Muscle layer of colon (tissue), 2 donors: ENCODE results near the gene FXYD4.

Source experiments
- H3K27ac ChIP-seq: one replicate; pipeline ENCODE4 v1.7.0; 2013; ENCODE audit warnings: low read depth, mild to moderate bottlenecking, low read length, moderate library complexity
- H3K27me3 ChIP-seq, 2 donors: one replicate each; pipeline ENCODE4 v1.7.0; 2013; ENCODE audit warnings: low read length in 2 of 2, mild to moderate bottlenecking in 2 of 2; ENCODE audit not compliant: insufficient read depth in 2 of 2, control insufficient read depth in 1 of 2
- H3K36me3 ChIP-seq: one replicate; pipeline ENCODE4 v1.7.0; 2013; ENCODE audit warnings: mild to moderate bottlenecking, low read length; ENCODE audit not compliant: insufficient read depth
- H3K4me1 ChIP-seq: one replicate; pipeline ENCODE4 v1.7.0; 2013; ENCODE audit warnings: mild to moderate bottlenecking, low read length; ENCODE audit not compliant: insufficient read depth
- H3K4me3 ChIP-seq, 2 donors: one replicate each; pipeline ENCODE4 v1.7.0; 2013; ENCODE audit warnings: low read length in 2 of 2, low read depth in 1 of 2, mild to moderate bottlenecking in 1 of 2, moderate library complexity in 1 of 2
- H3K9ac ChIP-seq: one replicate; pipeline ENCODE4 v1.7.0; 2013; ENCODE audit warnings: low read length
- H3K9me3 ChIP-seq: one replicate; pipeline ENCODE4 v1.7.0; 2013; ENCODE audit warnings: mild to moderate bottlenecking, low read length
- donor health status: abdominal sarcoma.
- donor health status: Adenocarcinoma of cecum.

FXYD4 gene

DNA sequence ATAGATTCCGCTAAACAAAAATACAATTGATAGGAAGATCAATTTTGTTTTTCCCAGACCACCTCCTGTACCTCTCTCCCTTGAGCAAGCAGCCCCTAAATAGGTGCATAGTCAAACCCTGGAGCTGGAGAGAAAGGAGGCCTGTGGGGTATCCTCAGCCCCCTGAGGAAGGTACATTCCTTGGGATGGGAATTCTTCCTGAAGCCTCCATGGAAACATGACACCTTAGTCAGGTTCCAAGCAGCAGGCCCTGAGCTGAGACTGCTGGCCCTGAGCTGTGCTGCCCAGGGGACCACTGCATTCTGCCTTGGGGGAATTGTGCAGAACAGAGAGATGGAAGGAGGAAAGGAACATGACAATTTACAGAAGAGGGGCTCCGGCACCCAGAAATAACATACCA, 30.2 kb downstream of the FXYD4 start:
- H3K27me3 ChIP-seq, result no peaks in the 10 kb centered on the region
- H3K27ac ChIP-seq, result no peak overlapping the region
- no peaks in the 10 kb centered on the region for H3K9me3 ChIP-seq
- no peak overlapping the region for H3K9ac ChIP-seq
- H3K36me3 ChIP-seq, result peaks cover 7% of the 10 kb centered on the region
- no peak overlapping the region for H3K4me3 ChIP-seq
- H3K4me1 ChIP-seq, result peaks cover 40% of the 10 kb centered on the region

DNA sequence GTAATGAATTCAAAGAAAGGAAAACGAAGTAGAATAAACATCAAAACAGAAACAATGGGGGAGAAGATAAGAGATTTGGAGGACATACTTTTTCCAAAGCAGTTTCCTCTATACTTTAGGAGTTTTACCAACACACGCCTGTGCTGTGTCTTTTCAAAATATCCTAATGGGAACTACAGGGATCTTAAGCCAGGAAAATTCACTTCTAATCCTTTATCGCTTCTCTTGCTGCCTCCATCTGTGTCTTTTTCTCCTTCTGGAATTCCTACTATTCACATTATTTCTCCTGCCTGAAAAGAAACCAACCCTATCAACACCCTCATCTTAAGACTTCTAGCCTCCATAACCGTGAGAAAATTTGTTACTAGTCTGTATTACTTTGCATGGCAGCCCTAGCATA, 30.7 kb downstream of the FXYD4 start:
- no peaks in the 10 kb centered on the region for H3K27me3 ChIP-seq
- H3K36me3 ChIP-seq, result peaks cover 7% of the 10 kb centered on the region
- H3K4me3 ChIP-seq, result no peak overlapping the region
- no peaks in the 10 kb centered on the region for H3K9me3 ChIP-seq
- H3K27ac ChIP-seq, result no peak overlapping the region
- peaks cover 41% of the 10 kb centered on the region for H3K4me1 ChIP-seq
- H3K9ac ChIP-seq, result no peak overlapping the region

DNA sequence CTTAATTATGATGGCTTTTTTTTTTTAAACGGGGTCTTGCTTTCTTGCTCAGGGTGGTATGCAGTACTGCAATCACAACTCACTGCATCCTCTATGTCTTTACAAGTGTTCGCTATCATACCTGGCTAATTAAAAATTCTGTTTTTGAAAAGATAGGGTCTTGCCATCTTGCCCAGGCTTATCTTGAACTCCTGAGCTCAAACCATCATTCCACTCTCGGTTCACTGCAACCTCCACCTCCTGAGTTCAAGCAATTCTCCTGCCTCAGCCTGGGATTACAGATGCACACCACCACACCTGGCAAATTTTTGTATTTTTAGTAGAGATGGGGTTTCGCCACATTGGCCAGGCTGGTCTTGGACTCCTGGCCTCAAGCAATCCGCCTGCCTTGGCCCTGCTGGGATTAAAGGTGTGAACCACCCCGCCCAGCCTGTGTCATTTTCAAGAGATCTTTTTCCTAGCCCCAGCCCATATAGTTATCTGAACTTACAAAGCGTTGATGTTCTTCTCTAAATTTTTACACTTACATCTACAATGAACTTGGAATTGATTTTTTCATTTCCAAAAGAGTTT, 31.5 kb downstream of the FXYD4 start:
- Histone ChIP-seq H3K27ac (no peak overlapping the region), H3K9me3 (no peaks in the 10 kb centered on the region), H3K4me3 (no peak overlapping the region), H3K27me3 (no peaks in the 10 kb centered on the region), H3K36me3 (peaks cover 7% of the 10 kb centered on the region), H3K9ac (no peak overlapping the region), H3K4me1 (peaks cover 38% of the 10 kb centered on the region)

DNA sequence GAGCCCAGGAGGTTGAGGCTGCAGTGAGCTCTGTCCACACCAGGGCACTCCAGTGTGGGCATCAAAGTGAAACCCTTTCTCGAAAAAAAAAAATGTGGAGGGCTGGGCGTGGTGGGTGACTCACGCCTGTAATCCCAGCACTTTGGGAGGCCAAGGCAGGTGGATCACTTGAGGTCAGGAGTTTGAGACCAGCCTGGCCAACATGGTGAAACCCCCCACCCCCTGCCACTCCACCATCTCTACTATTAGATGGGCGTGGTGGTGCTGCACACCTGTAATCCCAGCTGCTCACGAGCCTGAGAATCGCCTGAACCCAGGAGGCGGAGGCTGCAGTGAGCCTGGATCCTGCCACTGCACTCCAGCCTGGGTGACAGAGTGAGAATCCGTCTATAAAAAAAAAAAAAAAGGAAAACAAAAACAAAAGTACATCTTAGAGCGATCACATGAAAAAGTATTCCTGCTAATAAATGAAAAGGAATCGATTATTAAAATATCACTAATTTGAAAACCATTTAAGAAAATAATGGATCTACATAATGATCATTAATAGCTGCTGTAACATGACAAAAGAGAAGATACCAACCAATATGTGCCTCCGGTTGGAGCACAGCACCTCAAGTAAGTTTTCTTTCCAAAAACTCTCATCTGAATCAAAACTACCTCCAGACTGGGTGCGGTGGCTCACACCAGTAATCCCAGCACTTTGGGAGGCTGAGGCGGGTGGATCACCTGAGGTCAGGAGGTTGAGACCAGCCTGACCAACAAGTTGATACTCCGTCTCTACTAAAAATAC, 32.7 kb downstream of the FXYD4 start:
- no peak overlapping the region for H3K4me3 ChIP-seq
- H3K9me3 ChIP-seq, result no peaks in the 10 kb centered on the region
- H3K27ac ChIP-seq, result no peak overlapping the region
- no peaks in the 10 kb centered on the region for H3K27me3 ChIP-seq
- H3K4me1 ChIP-seq, result peaks cover 29% of the 10 kb centered on the region
- peaks cover 7% of the 10 kb centered on the region for H3K36me3 ChIP-seq
- H3K9ac ChIP-seq, result no peak overlapping the region

DNA sequence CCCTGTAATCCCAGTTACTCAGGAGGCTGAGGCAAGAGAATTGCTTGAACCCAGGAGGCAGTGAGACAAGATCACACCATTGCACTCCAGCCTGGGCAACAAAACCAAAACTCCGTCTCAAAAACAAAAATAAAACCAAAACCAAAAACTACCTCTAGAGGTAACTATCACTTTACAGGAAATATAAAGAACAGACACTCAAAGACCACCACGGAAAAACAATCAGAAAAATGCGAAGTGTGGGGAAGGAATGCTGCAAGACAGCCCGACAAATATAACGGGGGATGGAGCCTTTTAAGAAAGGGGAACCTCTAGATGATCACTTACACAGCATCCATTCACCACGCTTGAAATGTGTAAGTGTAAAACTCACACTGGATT, 33.3 kb downstream of the FXYD4 start:
- Histone ChIP-seq H3K4me1 (peaks cover 28% of the 10 kb centered on the region), H3K36me3 (peaks cover 1% of the 10 kb centered on the region), H3K27ac (no peak overlapping the region), H3K27me3 (no peaks in the 10 kb centered on the region), H3K9ac (no peak overlapping the region), H3K4me3 (no peak overlapping the region), H3K9me3 (no peaks in the 10 kb centered on the region)

DNA sequence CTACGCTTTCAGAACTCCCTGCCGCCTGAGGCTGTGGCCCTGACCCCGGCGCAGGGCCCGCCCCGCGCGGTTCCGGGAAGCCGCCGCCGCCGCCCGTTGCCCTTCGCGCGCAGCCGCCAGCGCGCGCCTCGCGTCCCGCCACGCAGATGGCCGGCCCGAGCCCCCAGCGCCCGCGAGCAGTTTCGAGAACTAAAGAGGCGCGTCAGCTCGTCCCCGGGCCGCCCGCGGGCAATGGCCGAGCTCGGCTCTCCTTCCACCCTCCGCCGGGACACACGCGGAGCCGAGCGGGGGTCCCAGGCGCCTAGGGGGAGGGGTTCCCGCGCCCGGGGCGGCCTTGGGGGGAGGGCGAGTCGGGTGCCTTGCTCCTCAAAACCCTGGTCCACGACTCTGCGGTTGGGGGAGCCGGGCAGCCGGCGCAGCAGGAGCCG, 35.7 kb downstream of the FXYD4 start:
- Histone ChIP-seq H3K4me3 (peak overlapping the region; percentile 55 to 83), H3K27ac (peak overlapping the region; percentile 96), H3K9me3 (no peaks in the 10 kb centered on the region), H3K27me3 (no peaks in the 10 kb centered on the region), H3K9ac (peak overlapping the region; percentile 80), H3K36me3 (no peaks in the 10 kb centered on the region), H3K4me1 (peaks cover 32% of the 10 kb centered on the region)

DNA sequence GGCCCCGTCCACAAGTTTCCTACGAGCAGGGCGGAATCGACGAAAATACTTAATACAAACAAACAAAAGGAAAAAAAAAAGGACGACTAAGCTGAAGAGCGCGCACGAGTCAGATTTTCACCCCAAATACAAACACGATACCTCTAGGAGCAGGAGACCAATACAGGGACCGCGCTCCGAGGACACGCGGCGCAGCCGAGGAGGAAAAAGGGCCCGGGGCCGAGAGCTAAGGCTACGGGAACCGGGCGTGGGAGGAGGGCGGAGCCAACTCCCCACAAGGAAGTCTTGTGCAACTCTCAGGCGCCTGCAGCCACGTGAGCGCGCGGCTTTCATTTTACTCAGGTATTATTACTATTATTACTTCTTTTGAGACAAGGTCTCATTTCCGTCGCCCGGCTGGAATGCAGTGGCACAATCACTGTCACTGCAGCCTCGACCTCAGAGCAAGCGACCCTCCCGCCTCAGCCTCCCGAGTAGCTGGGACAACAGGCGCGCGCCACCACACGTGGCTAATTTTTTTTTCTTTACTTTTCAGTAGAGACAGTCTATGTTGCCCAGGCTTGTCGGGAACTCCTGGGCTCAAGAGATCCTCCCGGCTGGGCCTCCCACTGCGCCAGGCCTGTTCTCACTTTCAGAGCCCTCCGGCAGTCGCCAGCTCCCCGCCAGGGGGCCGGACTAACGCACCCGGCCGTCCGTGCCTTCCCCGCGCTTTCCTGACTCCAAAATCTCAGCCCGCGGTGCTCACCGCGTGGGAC, 36.3 kb downstream of the FXYD4 start:
- H3K27me3 ChIP-seq, result no peaks in the 10 kb centered on the region
- H3K9ac ChIP-seq, result peak overlapping the region; percentile 80
- H3K27ac ChIP-seq, result peak overlapping the region; percentile 96
- peak overlapping the region; percentile 55 to 83 for H3K4me3 ChIP-seq
- peaks cover 31% of the 10 kb centered on the region for H3K4me1 ChIP-seq
- no peaks in the 10 kb centered on the region for H3K36me3 ChIP-seq
- no peaks in the 10 kb centered on the region for H3K9me3 ChIP-seq

DNA sequence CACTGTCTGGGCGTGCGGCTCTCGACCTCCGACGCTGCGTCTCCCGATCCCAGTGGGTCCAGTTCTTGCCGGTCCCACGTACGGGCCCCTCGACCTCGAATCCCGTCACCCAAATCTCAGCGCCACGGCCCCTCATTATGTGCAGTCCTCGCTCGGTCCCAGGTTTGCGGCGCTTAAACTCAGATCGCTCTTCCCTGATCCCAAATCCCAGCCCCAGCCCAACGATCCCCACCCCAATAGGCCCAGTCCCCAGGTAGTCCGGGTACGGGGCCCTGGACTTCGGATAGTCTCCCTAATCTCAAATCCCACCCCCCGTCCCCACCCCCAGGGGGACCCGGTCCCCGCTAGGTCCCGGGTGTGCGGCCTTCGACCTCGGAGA, 36.9 kb downstream of the FXYD4 start:
- Histone ChIP-seq H3K4me3 (peak overlapping the region; percentile 55 to 83), H3K9me3 (no peaks in the 10 kb centered on the region), H3K27ac (peak overlapping the region; percentile 96), H3K4me1 (peaks cover 26% of the 10 kb centered on the region), H3K36me3 (no peaks in the 10 kb centered on the region), H3K27me3 (no peaks in the 10 kb centered on the region), H3K9ac (peak overlapping the region; percentile 80)

DNA sequence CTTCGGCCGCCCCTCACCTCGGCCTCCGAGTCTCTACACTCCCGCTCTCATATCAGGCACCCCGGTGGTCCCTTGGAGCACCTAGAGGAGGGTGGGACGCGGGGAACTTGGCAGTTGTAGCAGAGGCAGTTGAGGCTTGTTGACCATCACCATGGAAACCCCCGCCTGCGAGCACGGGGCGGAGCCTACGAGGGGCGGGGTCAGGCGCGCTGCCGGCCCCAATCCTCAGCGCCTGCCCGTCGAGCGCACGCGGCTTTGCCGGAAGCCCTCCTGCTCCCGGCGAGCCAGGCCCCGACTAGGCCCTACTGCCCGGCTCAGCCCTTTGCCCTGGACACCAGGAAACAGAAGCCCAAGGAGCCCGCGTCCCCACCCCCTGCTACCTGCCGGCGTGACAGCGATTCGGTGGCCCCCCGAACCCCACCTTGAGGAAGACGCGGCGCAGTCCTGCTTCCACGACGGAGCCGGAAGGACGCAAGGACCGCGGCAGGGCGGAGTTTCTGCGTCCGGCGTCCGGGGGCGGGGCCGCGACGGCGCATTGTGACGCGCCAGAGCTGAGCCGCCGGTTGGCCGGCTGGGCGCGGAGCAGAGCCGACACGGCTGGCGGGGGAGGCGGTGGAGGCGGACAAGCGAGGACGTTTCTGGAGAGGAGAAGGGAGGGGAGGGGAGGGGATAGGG, 37.4 kb downstream of the FXYD4 start, which contains the start of gene HNRNPF:
TSS of gene HNRNPF (minus strand) at position 477 of the 675 bp plus-strand sequence. CDS start 21,302 bp downstream, outside the sequence.
- Histone ChIP-seq H3K27me3 (no peaks in the 10 kb centered on the region), H3K9me3 (no peaks in the 10 kb centered on the region), H3K36me3 (no peaks in the 10 kb centered on the region), H3K4me3 (peak within 1 kb of the TSS; percentile 55 to 83), H3K4me1 (peaks cover 22% of the 10 kb centered on the region), H3K9ac (peak within 1 kb of the TSS; percentile 80), H3K27ac (peak within 1 kb of the TSS; percentile 96)

DNA sequence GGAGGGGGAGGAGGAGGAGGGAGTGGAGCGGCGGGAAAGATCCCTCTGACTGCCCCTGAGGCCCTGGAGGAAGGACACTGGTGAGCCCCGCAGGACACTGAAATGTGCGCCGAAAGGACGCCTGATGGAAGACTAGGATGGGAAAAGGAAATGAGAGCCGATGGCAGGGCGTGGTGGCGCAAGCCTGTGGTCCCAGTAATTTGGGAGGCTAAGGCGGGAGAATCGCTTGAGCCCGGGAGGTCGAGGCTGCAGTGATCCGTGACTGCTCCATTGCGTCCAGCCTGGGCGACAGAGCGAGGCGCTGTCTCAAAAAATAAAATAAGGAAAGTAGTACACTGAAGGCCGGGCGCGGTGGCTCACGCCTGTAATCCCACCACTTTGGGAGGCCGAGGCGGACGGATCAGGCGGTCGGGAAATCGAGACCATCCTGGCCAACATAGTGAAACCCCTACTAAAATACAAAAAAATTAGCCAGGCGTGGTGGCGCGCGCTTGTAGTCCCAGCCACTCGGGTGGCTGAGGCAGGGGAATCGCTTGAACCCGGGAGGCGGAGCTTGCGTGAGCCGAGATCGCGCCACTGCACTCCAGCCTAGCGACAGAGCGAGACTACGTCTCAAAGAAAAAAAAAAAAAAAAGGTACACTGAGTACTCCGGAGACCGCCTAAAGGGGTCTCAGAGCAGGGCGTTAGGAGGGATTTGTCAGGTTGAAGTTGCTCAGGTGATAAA, 38.1 kb downstream of the FXYD4 start:
- Histone ChIP-seq H3K27ac (peak overlapping the region; percentile 96), H3K27me3 (no peaks in the 10 kb centered on the region), H3K9ac (peak overlapping the region; percentile 53), H3K4me3 (peak overlapping the region; percentile 43 to 82), H3K4me1 (peaks cover 22% of the 10 kb centered on the region), H3K9me3 (no peaks in the 10 kb centered on the region), H3K36me3 (no peaks in the 10 kb centered on the region)
